Measurements from ENCODE around the gene NBPF20. TPM values are rescaled to one million over a fixed set of nuclear protein-coding genes. Genes with fewer than 3 reads are reported as not detected.
"Not testable (repeated sequence)": the region's sequence is repeated elsewhere in the genome, so short reads cannot be mapped to it uniquely, and the experiment has no call there.

Gene NBPF20, protein sequence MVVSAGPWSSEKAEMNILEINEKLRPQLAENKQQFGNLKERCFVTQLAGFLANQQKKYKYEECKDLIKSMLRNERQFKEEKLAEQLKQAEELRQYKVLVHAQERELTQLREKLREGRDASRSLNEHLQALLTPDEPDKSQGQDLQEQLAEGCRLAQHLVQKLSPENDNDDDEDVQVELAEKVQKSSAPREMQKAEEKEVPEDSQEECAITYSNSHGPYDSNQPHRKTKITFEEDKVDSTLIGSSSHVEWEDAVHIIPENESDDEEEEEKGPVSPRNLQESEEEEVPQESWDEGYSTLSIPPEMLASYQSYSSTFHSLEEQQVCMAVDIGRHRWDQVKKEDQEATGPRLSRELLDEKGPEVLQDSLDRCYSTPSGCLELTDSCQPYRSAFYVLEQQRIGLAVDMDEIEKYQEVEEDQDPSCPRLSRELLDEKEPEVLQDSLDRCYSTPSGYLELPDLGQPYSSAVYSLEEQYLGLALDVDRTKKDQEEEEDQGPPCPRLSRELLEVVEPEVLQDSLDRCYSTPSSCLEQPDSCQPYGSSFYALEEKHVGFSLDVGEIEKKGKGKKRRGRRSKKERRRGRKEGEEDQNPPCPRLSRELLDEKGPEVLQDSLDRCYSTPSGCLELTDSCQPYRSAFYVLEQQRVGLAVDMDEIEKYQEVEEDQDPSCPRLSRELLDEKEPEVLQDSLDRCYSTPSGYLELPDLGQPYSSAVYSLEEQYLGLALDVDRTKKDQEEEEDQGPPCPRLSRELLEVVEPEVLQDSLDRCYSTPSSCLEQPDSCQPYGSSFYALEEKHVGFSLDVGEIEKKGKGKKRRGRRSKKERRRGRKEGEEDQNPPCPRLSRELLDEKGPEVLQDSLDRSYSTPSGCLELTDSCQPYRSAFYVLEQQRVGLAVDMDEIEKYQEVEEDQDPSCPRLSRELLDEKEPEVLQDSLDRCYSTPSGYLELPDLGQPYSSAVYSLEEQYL (N-terminal part only)
- 1 to 10 TPM; 1.3 to 2.3 TPM for total RNA-seq

DNA sequence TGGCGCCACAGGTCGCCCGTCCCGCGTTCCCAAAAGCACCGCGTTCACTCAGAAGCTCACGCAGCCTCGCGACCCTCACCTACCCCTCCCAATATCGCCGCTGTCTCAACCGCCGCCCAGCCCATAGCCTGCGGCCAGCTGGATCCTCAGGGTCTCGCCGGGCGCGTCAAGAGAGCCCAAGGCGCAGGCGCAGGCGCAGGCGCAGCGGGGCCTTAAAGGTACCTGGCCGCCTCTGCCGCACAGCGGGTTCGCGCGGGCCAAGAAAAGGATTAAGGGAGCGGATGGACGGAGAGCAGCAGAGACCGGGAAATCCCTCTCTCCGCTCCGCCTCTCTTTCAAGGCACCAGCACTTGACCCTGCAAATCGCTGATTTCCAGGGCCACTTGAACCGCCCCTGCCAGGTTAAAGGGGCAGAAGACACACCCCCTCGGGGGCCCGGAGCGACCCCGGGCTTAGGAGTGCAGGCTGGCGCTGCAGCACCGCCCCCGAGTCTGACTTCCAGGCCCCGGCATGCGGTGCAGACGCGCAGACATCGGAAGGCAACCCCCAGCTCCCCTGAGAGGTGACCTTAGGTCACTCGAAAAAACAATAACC, at the start of gene NBPF20:
Gene NBPF20, minus strand, starts transcription at position 168 of the 594 bp plus-strand sequence. CDS start 20,331 bp downstream, outside the sequence.
- H3K4me3 Mint-ChIP-seq, result peak within 1 kb of the TSS; percentile 94 to 98
- H3K27me3 Mint-ChIP-seq (ENCODE audit: low read depth), result peaks cover 36% of the 10 kb centered on the region
- peaks cover 0 to 7% of the 10 kb centered on the region in 2 donors for H3K9me3 Mint-ChIP-seq
- ATAC-seq (replicated peaks in 1 of 2) (peak; percentile 96 to 98), DNase-seq (peak; percentile 83 to 84)
- H3K36me3 Mint-ChIP-seq (ENCODE audit: insufficient read depth in 2 of 2), result peaks cover 13 to 14% of the 10 kb centered on the region in 2 donors
- peak within 1 kb of the TSS; percentile 5 for H3K27ac Mint-ChIP-seq
- peaks cover 19% of the 10 kb centered on the region for H3K4me1 Mint-ChIP-seq (ENCODE audit: low read depth)

DNA sequence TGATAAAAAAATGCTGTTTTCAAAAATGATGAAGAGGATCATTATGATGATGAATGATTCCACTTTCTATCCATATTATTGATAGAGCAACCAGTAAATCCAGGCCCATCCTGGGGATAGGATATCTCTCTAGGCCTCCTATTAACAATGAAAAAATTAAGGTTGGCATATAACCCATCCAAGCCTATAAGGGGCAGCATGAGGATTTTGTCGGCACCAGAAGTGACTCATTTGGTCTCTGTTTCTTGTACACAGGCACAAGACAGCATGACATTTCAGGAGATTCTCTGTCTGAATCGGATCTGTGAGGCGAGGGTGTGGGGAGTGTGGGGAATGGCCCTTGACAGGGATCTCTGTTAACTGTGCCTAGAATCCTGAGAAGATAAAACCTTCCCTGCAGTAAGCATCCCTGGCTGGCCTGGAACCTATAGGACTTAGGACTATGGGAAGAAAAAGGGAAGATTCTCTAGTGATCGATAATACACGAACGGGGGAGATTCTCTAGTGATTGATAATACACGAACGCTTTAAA, 49.5 kb upstream of the NBPF20 start:
- H3K27me3 Mint-ChIP-seq (ENCODE audit: low read depth); DNase-seq; H3K9me3 Mint-ChIP-seq; H3K4me1 Mint-ChIP-seq (ENCODE audit: low read depth); H3K36me3 Mint-ChIP-seq (ENCODE audit: insufficient read depth in 2 of 2): not testable (repeated sequence)
- ATAC-seq (replicated peaks in 1 of 2), result peak; percentile 15 to 29
- Mint-ChIP-seq H3K4me3 (peak overlapping the region; percentile 83 to 86), H3K27ac (peak overlapping the region; percentile 89)

DNA sequence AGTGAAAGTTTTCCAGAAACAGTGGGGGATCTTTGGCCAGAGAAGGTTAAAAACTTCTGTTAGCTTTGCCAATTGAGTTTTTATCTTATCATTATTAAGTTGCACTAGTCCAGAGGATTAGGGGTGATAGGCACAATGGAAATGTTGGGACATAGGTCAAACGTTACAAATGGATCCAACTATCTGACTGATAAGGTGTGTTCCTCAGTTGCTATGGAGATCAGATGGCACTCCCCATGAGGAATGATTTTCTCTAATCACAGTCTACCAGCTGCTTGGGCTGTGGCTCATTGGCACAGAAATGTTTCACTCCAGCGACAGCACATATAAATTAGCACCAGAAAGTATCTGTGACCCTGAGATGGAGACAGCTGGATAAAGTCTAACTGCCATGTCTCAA, 47.3 kb upstream of the NBPF20 start:
- H3K4me3 Mint-ChIP-seq; ATAC-seq (replicated peaks in 1 of 2); H3K27me3 Mint-ChIP-seq (ENCODE audit: low read depth); H3K4me1 Mint-ChIP-seq (ENCODE audit: low read depth); DNase-seq; H3K9me3 Mint-ChIP-seq; H3K36me3 Mint-ChIP-seq (ENCODE audit: insufficient read depth in 2 of 2); H3K27ac Mint-ChIP-seq: not testable (repeated sequence)

DNA sequence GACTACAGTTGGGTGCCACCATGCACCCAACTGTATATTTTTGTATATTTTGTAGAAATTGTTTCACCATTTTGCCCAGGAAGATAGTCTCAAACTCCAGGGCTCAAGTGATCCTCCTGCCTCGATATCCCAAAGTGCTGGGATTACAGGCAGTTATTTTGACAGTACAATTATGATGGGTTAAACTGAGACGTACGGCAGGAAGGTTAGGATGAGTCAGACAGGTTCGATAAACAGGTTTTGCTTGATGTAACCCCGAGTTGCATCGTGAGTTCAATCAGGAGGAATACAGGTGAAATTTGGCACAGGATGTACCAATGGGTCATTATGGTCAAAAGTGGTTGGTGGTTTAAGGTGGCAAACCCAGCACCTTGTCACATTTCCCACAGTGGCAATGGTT, 46.0 kb upstream of the NBPF20 start:
- not testable (repeated sequence) for H3K27ac Mint-ChIP-seq; H3K27me3 Mint-ChIP-seq (ENCODE audit: low read depth); H3K4me1 Mint-ChIP-seq (ENCODE audit: low read depth); ATAC-seq (replicated peaks in 1 of 2); H3K4me3 Mint-ChIP-seq; DNase-seq; H3K9me3 Mint-ChIP-seq; H3K36me3 Mint-ChIP-seq (ENCODE audit: insufficient read depth in 2 of 2)

DNA sequence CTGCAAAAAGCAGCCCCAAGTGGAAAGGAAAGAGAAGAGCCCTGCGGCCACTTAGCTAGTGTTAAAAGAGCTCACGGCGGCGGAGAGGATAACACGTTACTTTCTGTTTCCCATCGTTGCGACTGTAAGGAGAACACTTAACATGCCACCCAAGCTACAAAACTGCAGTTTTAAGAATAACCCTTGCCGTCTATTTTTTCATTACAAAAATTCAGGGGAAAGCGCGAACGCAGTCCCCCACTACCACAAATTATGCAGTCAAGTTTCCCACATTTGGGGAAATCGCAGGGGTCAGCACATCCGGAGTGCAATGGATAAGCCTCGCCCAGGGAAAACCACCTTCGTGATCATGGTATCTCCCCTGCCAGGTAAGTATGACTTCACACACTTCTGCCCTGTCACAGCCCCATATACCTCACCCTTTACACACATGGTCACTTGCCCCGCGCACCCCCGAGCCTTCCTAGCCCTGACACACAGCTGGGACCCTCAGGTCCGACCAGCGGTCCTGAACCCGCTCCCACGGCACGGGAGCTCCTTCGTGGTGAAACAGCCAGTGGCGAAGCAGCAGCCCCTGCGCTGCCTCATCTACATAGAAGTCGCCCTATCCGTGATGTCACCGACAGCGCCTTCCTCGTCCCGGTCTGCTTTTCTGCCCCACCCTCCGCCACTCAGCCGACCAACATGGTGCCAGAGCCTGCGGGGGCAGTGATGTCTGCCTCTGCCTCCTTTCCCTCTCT, 40.2 kb upstream of the NBPF20 start:
- H3K36me3 Mint-ChIP-seq (ENCODE audit: insufficient read depth in 2 of 2); H3K4me1 Mint-ChIP-seq (ENCODE audit: low read depth); H3K27me3 Mint-ChIP-seq (ENCODE audit: low read depth); H3K9me3 Mint-ChIP-seq: not testable (repeated sequence)
- peak overlapping the region; percentile 97 for H3K27ac Mint-ChIP-seq
- ATAC-seq (replicated peaks in 1 of 2) (peak; percentile 83 to 85), DNase-seq (peak; percentile 86 to 88)
- peak overlapping the region; percentile 72 to 80 for H3K4me3 Mint-ChIP-seq

DNA sequence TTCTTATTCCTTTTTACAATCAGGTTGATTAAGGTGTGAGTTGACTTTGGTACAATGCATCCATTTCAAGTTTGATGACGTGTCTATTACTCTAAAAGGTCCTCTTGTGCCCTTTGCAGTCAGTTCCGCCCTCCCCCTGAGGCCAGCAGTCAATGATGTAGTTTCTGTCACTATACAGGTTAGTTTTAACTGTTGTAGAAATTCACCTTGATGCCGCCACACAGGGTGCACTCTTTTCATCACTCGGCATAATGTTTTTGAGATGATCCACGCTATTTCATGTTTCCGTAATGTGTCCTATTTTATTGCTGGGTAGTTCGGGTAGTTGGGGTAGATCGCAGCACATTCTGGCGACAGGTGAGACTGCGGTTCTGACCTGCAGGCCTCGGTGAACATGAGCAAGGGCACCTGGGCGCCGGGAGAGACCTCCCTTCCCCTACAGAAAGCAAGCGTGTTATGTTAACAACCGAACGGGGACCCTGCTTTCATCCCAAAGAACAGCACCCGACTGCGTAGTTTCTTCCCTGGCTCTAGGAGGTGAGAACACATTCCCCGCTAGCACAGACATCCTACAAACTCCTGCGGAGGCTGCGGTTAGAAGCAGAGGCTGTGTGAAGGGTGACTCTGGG, 39.4 kb upstream of the NBPF20 start:
- DNase-seq, result peak in 1 of 2 donors; percentile 27
- H3K9me3 Mint-ChIP-seq; H3K4me1 Mint-ChIP-seq (ENCODE audit: low read depth); H3K36me3 Mint-ChIP-seq (ENCODE audit: insufficient read depth in 2 of 2); H3K27me3 Mint-ChIP-seq (ENCODE audit: low read depth): not testable (repeated sequence)
- peak in 1 of 2 donors; percentile 58 for ATAC-seq (replicated peaks in 1 of 2)
- Mint-ChIP-seq H3K4me3 (peak overlapping the region; percentile 72 to 80), H3K27ac (peak overlapping the region; percentile 97)

DNA sequence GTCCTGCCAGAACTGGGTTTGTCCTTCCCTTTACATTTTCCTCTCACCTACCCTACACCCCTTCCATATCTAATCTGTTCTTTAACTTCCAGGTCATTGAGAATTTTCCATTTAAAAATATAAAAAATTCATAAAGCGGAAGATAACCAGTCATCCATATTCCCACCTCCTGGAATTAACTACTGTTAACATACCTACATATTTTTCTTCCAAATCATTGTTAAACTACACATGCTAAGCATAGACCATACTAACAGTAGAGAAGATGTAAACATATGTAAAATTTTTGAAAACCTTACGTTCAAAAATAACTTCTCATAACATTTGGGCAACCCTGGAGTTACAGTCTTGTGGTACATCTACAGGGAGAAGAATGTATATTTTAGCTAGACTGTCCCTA, 38.6 kb upstream of the NBPF20 start:
- H3K4me1 Mint-ChIP-seq (ENCODE audit: low read depth); H3K36me3 Mint-ChIP-seq (ENCODE audit: insufficient read depth in 2 of 2); H3K27me3 Mint-ChIP-seq (ENCODE audit: low read depth); DNase-seq; H3K27ac Mint-ChIP-seq; ATAC-seq (replicated peaks in 1 of 2); H3K9me3 Mint-ChIP-seq: not testable (repeated sequence)
- peak overlapping the region in 1 of 2 donors; percentile 64 for H3K4me3 Mint-ChIP-seq

DNA sequence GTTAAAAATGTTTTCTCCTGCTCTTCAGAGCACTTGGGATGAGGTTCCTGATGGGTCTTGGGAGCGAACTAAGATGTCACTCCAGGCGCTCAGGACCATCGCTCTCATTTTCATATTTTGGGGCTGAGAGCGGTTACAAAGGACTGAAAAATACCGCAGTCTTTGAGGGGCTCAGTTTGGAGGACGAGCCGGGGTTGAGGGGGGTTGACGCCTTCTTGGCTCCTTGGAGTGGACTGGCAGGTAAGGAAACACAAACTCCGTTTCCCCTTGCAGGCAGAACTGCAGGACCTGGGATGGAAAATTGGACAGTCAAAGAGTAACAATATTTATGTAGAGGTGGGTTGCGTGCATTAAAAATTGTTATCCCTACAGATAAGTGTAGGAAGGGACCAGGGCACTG, 35.3 kb upstream of the NBPF20 start:
- H3K36me3 Mint-ChIP-seq (ENCODE audit: insufficient read depth in 2 of 2); H3K9me3 Mint-ChIP-seq; H3K4me1 Mint-ChIP-seq (ENCODE audit: low read depth); H3K27ac Mint-ChIP-seq; DNase-seq; ATAC-seq (replicated peaks in 1 of 2): not testable (repeated sequence)
- Mint-ChIP-seq H3K27me3 (ENCODE audit: low read depth) (peaks cover 10% of the 10 kb centered on the region), H3K4me3 (peak overlapping the region in 1 of 2 donors; percentile 62)

DNA sequence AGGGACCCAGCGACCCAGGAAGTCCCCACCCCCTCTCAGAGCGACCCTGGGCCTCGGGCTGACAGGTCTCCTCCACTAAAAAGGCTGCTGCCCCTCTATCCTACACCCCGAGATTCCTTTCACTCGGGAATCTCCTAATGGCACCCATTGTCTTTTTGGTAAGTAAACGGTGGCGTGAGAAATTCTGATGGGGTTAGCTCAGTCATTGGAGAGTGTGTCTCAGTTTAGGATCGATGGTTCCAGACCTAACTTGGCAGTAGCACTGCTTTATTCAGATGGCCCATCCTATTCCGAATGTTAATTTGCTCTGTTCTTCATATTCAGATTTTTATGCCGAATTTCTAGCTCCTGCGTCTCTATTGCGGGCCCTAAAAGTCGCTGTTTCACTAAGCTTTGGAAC, 34.6 kb upstream of the NBPF20 start:
- not testable (repeated sequence) for H3K4me1 Mint-ChIP-seq (ENCODE audit: low read depth); ATAC-seq (replicated peaks in 1 of 2)
- peak overlapping the region; percentile 54 to 62 for H3K4me3 Mint-ChIP-seq

DNA sequence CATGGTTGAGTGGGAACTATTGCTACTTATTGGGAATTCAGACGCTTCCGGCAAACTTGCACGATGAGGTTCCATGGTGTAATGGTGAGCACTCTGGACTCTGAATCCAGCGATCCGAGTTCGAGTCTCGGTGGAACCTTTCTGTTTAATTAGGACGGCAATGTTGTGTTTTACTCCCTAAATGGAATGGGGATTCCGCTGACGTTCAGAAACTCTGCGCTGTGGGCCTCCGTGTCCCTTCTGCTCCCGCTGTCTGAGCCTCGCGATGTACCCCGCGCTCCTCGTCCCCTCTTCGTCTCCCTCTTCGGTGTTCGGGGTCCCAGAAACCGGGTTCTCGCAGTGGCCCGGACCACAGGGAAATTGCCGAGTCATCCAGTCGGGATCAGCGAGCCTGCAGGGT, 34.2 kb upstream of the NBPF20 start:
- H3K9me3 Mint-ChIP-seq; DNase-seq; H3K36me3 Mint-ChIP-seq (ENCODE audit: insufficient read depth in 2 of 2); H3K4me3 Mint-ChIP-seq; H3K27ac Mint-ChIP-seq; H3K4me1 Mint-ChIP-seq (ENCODE audit: low read depth): not testable (repeated sequence)
- ATAC-seq (replicated peaks in 1 of 2), result peak; percentile 47 to 65
- peaks cover 20% of the 10 kb centered on the region for H3K27me3 Mint-ChIP-seq (ENCODE audit: low read depth)

More for the DNA sequence above, 34.6 kb upstream of the NBPF20 start:
- H3K9me3 Mint-ChIP-seq; H3K36me3 Mint-ChIP-seq (ENCODE audit: insufficient read depth in 2 of 2); H3K27ac Mint-ChIP-seq; DNase-seq: not testable (repeated sequence)
- H3K27me3 Mint-ChIP-seq (ENCODE audit: low read depth), result peaks cover 16% of the 10 kb centered on the region

DNA sequence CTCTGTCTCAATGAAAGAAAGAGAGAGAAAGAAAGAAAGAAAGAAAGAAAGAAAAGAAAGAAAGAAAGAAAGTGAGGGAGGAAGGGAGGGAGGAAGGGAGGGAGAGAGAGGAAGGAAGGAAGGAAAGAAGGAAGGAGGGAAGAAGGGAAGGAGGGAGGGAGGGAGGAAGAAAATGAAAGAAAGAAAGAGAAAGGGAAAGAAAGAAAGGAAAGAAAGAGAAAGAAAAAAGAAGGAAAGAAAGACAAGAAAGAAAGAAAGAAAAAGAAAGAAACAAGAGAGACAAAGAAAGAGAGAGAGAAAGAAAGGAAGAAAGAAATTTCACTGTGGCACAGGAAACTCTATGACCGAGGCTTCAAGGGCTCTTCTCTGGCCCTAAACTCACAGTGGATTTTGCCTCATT, 33.7 kb upstream of the NBPF20 start:
- DNase-seq; ATAC-seq (replicated peaks in 1 of 2); H3K4me1 Mint-ChIP-seq (ENCODE audit: low read depth); H3K27ac Mint-ChIP-seq; H3K36me3 Mint-ChIP-seq (ENCODE audit: insufficient read depth in 2 of 2); H3K9me3 Mint-ChIP-seq: not testable (repeated sequence)
- peaks cover 22% of the 10 kb centered on the region for H3K27me3 Mint-ChIP-seq (ENCODE audit: low read depth)
- peak overlapping the region; percentile 65 to 82 for H3K4me3 Mint-ChIP-seq

DNA sequence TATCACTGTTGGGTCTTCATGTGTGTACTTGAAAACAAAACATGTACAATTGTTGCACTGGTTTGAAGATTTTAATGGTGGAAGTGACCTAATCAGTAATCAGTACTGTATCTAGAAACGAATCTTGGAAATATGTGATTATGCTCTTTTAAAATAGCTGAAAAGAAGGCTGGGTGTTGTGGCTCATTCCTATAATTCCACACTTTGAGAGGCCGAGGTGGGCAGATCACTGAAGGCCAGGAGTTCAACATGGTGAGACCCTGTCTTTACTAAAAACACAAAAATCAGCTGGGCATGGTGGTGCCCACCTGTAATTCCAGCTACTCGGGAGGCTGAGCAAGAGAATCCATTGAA, 29.4 kb upstream of the NBPF20 start:
- not testable (repeated sequence) for H3K9me3 Mint-ChIP-seq; H3K4me1 Mint-ChIP-seq (ENCODE audit: low read depth); ATAC-seq (replicated peaks in 1 of 2); H3K36me3 Mint-ChIP-seq (ENCODE audit: insufficient read depth in 2 of 2); H3K27ac Mint-ChIP-seq; DNase-seq
- H3K4me3 Mint-ChIP-seq, result peak overlapping the region in 1 of 2 donors; percentile 40
- peaks cover 23% of the 10 kb centered on the region for H3K27me3 Mint-ChIP-seq (ENCODE audit: low read depth)

All from activated T-cell treated with anti-CD3 and anti-CD28 coated beads, Interleukin-2, amount 50 U/mL, for 72 hours (primary cell).